GM21515 (cell line): ENCODE data around the gene ACCSL.

Experiments used
- ATAC-seq: cut with Tn5 transposase; IDR thresholded peaks from one replicate; pipeline ENCODE4 v1.9.1; 2021; ENCODE audit not compliant: unreplicated experiment

ACCSL gene

GRCh38 chr11:44094260-44094868 is 46.6 kb downstream of the ACCSL start:
- peak; percentile 37 for ATAC-seq

- ATAC-seq: peak; percentile 95
These were observed 48.0 kb downstream of the ACCSL start, which contains the start of gene EXT2 for GRCh38 chr11:44095506-44096359. Gene EXT2 (plus strand): TSS chr11:44095678. CDS start chr11:44107713, 12,035 bp downstream.

- no peak for ATAC-seq
These were observed 48.8 kb downstream of the ACCSL start for GRCh38 chr11:44096360-44097185.

- ATAC-seq: no peak
These were observed 50.0 kb downstream of the ACCSL start for GRCh38 chr11:44097821-44098220.

GRCh38 chr11:44101098-44101497 is 53.3 kb downstream of the ACCSL start:
- ATAC-seq: no peak

- no peak for ATAC-seq
These were observed 56.9 kb downstream of the ACCSL start for GRCh38 chr11:44104481-44105294.

- ATAC-seq: no peak
These were observed 60.5 kb downstream of the ACCSL start for GRCh38 chr11:44108260-44108659.
